ENCODE measurements around the gene NDUFV2.
A peak's percentile ranks its signal among the peaks of the same experiment; 100 is the strongest.
"Not testable (repeated sequence)": the region's sequence is repeated elsewhere in the genome, so short reads cannot be mapped to it uniquely, and the experiment has no call there.

Gene NDUFV2

DNA sequence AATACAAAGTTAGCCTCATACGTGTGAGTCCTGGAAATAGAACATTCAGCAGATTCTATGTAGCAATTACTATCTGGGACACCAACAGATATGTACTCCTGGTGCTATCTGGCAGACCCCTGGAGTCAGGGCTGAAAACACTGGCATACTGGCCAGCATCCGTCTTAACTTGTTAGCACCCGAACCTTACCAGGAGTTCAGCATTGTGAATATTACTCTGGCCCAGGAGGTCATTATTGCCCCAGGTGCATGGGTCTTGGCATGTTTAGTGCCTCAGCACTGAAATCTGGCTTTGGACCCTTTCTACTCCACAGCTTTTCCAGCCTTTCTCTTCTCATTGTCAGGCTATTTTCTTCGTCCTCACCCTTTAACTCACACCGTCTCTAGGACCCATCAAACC, 11.9 kb upstream of the NDUFV2 start:
- TF ChIP-seq, protein P1, sequence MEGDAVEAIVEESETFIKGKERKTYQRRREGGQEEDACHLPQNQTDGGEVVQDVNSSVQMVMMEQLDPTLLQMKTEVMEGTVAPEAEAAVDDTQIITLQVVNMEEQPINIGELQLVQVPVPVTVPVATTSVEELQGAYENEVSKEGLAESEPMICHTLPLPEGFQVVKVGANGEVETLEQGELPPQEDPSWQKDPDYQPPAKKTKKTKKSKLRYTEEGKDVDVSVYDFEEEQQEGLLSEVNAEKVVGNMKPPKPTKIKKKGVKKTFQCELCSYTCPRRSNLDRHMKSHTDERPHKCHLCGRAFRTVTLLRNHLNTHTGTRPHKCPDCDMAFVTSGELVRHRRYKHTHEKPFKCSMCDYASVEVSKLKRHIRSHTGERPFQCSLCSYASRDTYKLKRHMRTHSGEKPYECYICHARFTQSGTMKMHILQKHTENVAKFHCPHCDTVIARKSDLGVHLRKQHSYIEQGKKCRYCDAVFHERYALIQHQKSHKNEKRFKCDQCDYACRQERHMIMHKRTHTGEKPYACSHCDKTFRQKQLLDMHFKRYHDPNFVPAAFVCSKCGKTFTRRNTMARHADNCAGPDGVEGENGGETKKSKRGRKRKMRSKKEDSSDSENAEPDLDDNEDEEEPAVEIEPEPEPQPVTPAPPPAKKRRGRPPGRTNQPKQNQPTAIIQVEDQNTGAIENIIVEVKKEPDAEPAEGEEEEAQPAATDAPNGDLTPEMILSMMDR (IDR thresholded peaks at IDR 0.05), result no peak
- Histone ChIP-seq H3K9me3 (no peaks in the 10 kb centered on the region), H3K27ac (no peak overlapping the region), H3K36me3 (no peaks in the 10 kb centered on the region), H3K4me1 (ENCODE audit: control insufficient read depth in 1 of 2, insufficient read depth in 1 of 2, low read depth in 1 of 2, low read length in 1 of 2) (peaks cover 22 to 23% of the 10 kb centered on the region in 2 experiments), H3K4me3 (ENCODE audit: low read depth in 1 of 2, low read length in 1 of 2) (no peak overlapping the region), H3K27me3 (no peaks in the 10 kb centered on the region)

DNA sequence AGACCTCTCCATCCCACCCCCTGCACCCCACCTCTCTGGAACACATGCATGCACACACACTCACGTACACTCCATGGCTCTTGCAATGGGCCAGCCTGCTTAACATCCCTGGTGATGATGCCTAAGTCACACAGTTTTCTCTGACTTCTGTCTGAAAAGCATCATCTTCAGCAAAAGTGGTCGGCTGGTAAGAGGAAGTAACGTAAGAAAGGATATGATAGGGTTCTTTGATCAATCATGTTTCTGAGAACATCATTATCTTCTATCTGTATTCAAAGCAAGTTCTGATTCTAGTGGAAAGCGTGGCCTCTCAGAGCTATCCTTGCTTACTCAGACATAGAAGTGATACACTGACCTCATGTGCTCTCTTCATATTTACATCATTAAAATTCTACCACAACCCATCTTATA, 11.4 kb upstream of the NDUFV2 start:
- Histone ChIP-seq H3K4me3 (ENCODE audit: low read depth in 1 of 2, low read length in 1 of 2) (no peak overlapping the region), H3K27me3 (no peaks in the 10 kb centered on the region), H3K9me3 (no peaks in the 10 kb centered on the region), H3K4me1 (ENCODE audit: control insufficient read depth in 1 of 2, insufficient read depth in 1 of 2, low read depth in 1 of 2, low read length in 1 of 2) (peaks cover 26% of the 10 kb centered on the region in 2 experiments), H3K36me3 (no peaks in the 10 kb centered on the region), H3K27ac (no peak overlapping the region)
- TF ChIP-seq, protein P1 (IDR thresholded peaks at IDR 0.05), result no peak

DNA sequence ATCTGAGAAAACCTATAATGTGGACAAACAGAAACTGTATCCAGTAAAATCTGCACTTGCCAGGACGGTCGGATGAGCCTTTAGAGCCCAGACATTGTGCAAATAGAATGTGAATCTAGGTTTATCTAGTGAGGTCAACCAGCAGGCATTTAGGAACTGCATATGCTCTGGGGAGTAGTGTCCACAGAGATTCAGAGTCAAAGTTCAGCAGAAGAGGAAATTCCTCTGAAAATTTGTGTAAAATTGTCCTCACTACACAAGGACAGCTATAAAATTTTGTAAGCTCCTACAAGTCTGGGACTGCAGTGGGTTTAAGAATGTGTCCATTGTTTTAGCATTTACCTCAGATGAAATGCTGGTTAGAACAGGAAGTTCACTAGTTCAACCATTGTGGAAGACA, 9.8 kb upstream of the NDUFV2 start:
- Histone ChIP-seq H3K27me3 (no peaks in the 10 kb centered on the region), H3K36me3 (no peaks in the 10 kb centered on the region), H3K9me3 (no peaks in the 10 kb centered on the region), H3K27ac (no peak overlapping the region), H3K4me3 (ENCODE audit: low read depth in 1 of 2, low read length in 1 of 2) (no peak overlapping the region), H3K4me1 (ENCODE audit: control insufficient read depth in 1 of 2, insufficient read depth in 1 of 2, low read depth in 1 of 2, low read length in 1 of 2) (peaks cover 26% of the 10 kb centered on the region in 2 experiments)
- TF ChIP-seq, protein P1 (IDR thresholded peaks at IDR 0.05), result no peak

DNA sequence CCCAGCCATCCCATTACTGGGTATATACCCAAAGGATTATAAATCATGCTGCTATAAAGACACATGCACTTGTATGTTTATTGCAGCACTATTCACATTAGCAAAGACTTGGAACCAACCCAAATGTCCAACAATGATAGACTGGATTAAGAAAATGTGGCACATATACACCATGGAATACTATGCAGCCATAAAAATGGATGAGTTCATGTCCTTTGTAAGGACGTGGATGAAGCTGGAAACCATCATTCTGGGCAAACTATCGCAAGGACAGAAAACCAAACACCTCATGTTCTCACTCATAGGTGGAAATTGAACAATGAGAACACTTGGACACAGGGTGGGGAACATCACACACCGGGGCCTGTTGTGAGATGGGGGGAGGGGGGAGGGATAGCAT, 9.4 kb upstream of the NDUFV2 start:
- peaks cover 26% of the 10 kb centered on the region in 2 experiments for H3K4me1 ChIP-seq (ENCODE audit: control insufficient read depth in 1 of 2, insufficient read depth in 1 of 2, low read depth in 1 of 2, low read length in 1 of 2)
- H3K27me3 ChIP-seq; H3K36me3 ChIP-seq; H3K27ac ChIP-seq; H3K4me3 ChIP-seq (ENCODE audit: low read depth in 1 of 2, low read length in 1 of 2); H3K9me3 ChIP-seq: not testable (repeated sequence)

DNA sequence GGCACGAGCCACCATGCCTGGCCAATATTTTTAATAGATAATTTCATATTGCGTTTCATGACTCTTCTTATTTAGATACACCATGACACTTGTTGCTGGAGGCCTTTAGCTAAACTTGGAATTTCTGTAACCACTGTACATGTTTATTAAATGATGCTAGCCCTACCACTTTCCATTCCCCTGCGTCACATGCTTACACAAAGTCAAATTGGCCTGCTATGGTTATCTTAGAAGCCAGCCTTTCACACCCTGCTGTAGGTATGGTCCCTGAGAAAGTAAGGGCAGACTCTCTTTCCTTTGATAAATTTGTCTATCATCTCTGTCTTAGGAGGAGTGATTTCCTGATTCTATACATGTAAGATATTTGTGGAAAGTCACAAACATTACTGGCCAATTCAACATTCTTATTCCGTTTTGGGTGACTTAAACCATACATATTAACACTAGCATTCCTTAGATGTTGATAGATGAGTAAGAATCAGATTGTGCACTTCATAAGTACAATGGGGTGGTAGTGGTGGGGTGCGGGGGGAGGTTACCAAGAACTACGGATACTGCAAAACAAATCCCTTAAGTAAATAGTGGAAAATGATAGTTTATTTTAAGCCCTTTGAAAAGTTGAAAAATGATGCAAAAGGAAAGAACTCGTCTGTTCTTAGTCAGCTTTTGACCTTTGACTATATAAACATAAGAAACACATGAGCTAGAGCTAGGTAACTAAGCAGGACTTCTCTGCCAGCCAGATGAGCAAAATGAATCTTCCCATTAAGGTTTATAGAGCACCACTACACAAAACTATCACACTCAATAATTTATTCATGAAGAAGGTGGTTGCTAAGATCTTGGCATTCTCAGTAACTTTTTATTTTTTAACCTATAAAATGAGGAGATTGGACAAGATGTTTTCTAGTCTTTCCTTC, 7.9 kb upstream of the NDUFV2 start:
- Histone ChIP-seq H3K4me1 (ENCODE audit: control insufficient read depth in 1 of 2, insufficient read depth in 1 of 2, low read depth in 1 of 2, low read length in 1 of 2) (peaks cover 26% of the 10 kb centered on the region in 2 experiments), H3K27ac (peak overlapping the region; percentile 66), H3K36me3 (no peaks in the 10 kb centered on the region), H3K4me3 (ENCODE audit: low read depth in 1 of 2, low read length in 1 of 2) (no peak overlapping the region), H3K27me3 (no peaks in the 10 kb centered on the region), H3K9me3 (no peaks in the 10 kb centered on the region)
- TF ChIP-seq, protein P1 (IDR thresholded peaks at IDR 0.05), result no peak

DNA sequence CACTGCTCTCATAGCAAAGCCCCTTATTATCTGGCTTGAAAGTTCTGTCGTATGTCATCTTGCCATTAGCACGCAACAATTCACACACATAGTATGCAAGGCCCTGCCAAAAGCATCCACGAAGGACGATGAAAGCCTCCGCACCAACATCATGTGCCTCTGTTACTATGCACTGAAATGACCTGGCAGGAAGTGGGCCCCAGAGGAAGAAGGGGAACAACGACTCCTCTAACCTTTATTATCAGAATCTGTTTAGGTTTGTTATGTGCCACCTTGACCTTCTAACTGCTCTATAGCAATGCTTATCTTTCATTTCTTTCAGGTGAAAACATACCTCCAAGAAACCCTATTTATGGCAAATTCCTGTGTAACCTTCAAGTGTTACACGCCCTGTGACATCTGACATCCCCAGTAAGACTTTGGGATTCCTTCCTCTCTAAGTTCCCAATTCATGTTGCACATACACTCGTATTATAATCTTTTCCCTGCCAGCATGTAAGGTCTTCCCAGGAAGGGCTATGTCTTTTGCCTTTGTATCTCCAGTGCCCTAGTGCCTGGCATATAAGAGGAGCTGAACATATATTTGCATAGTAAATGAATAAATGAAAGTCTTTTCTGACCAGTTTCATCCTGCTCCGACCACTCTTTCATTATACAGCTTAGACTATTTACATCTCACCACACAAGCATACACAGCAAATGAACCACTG, 7.0 kb upstream of the NDUFV2 start:
- H3K27ac ChIP-seq, result peak overlapping the region; percentile 66
- no peak overlapping the region for H3K4me3 ChIP-seq (ENCODE audit: low read depth in 1 of 2, low read length in 1 of 2)
- no peaks in the 10 kb centered on the region for H3K36me3 ChIP-seq
- H3K27me3 ChIP-seq, result no peaks in the 10 kb centered on the region
- no peaks in the 10 kb centered on the region for H3K9me3 ChIP-seq
- TF ChIP-seq, protein P1 (IDR thresholded peaks at IDR 0.05), result no peak
- peaks cover 26% of the 10 kb centered on the region in 2 experiments for H3K4me1 ChIP-seq (ENCODE audit: control insufficient read depth in 1 of 2, insufficient read depth in 1 of 2, low read depth in 1 of 2, low read length in 1 of 2)

Measured in neutrophil (primary cell).